Tibial artery (tissue), 4 donors: ENCODE data around the gene KCNQ1.

Experiments
- DNase-seq, 2 donors: peaks; one replicate each; pipeline ENCODE4 v3.0.0-alpha.2; 2019
- H3K27ac ChIP-seq, 2 donors: fragments of 200-600 bp; sonication (generic) in 1 of 2; 1 replicate in 1 of 2; 2 replicates in 1 of 2; pipeline ENCODE4 v1.5.1; 2018 to 2019; ENCODE audit warnings: mild to moderate bottlenecking in 1 of 2
- H3K27me3 ChIP-seq, 2 donors: fragments of 200-600 bp; sonication (generic) in 1 of 2; one replicate each; pipeline versions ENCODE4 v1.5.1 to v1.6.0; 2016 to 2019
- H3K36me3 ChIP-seq, 3 donors: fragments of 200-600 bp; sonication (generic) in 2 of 3; one replicate each; pipeline ENCODE4 v1.5.1; 2016 to 2019; ENCODE audit warnings: mild to moderate bottlenecking in 2 of 3
- H3K4me1 ChIP-seq, 4 donors: fragments of 200-600 bp; sonication (generic) in 2 of 4; 1 replicate in 3 of 4; 2 replicates in 1 of 4; pipeline ENCODE4 v1.5.1; 2016 to 2019
- H3K4me3 ChIP-seq, 2 donors: fragments of 200-600 bp; sonication (generic) in 1 of 2; 1 replicate in 1 of 2; 2 replicates in 1 of 2; pipeline ENCODE4 v1.5.1; 2018 to 2019; ENCODE audit warnings: mild to moderate bottlenecking in 2 of 2
- H3K9me3 ChIP-seq, 3 donors: fragments of 200-600 bp; sonication (generic) in 1 of 3; one replicate each; pipeline ENCODE4 v1.5.1; 2016 to 2019
- intact Hi-C: fragments of 100-400 bp; cut with DNase I; formaldehyde crosslinking; loops from one replicate; pipeline ENCODE4 v1.15.0; 2023; ENCODE audit warnings: low total_unique reads
- TF ChIP-seq, protein P1 (sequence below), 2 experiments: fragments of 200-600 bp in 1 of 2; fragments of 450-650 bp in 1 of 2; IDR thresholded peaks; one replicate each; pipeline ENCODE4 v1.5.1; 2017 to 2019; ENCODE audit warnings: antibody characterized with exemption in 2 of 2, mild to moderate bottlenecking in 1 of 2, moderate library complexity in 1 of 2

The KCNQ1 gene

DNA sequence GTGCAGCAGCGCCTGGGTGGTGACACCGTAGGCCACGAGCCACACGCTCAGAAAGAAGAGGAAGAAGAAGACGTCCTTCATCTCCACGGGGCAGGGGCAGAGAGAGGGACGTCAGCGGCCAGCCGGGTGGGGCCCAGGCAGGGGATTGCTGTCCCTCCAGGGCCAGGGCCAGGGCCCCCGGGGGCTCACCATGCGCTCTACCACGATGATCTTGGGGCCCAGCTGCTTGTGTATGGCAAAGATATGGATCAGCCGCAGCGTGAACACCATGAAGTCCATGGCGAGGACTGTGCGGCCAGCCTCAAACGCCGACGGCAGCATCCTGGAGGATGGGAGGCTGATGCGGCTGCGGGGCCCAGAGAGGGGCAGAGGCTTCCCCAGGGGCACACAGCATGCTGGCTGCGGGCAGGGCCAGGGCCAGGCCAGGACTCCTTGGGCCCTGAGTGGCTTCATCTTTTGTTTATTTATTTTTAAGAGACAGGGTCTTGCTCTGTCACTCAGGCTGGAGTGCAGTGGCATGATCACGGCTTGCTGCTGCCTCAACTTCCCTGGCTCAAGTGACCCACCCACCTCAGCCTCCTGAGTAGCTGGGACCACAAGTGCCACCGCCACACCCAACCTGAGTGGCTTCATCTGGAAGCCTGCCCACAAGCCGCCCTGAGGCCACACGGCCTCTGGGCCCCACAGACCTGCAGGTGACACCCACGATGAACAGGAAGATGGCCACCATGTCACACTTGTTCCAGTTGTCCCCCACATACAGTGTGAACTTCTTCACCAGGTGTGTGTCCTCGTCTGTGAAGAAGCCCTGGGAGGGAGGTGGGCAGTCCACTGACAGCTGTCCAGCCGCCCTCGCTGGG lies 33.1 kb upstream of the KCNQ1 start:
- Histone ChIP-seq H3K4me1 (no peaks in the 10 kb centered on the region), H3K27me3 (peaks cover 0 to 39% of the 10 kb centered on the region in 2 donors), H3K36me3 (no peaks in the 10 kb centered on the region), H3K27ac (no peak overlapping the region), H3K9me3 (no peaks in the 10 kb centered on the region), H3K4me3 (no peak overlapping the region)
- intact Hi-C loops = no loop called here
- DNase-seq = no peak
- TF ChIP-seq, protein P1, sequence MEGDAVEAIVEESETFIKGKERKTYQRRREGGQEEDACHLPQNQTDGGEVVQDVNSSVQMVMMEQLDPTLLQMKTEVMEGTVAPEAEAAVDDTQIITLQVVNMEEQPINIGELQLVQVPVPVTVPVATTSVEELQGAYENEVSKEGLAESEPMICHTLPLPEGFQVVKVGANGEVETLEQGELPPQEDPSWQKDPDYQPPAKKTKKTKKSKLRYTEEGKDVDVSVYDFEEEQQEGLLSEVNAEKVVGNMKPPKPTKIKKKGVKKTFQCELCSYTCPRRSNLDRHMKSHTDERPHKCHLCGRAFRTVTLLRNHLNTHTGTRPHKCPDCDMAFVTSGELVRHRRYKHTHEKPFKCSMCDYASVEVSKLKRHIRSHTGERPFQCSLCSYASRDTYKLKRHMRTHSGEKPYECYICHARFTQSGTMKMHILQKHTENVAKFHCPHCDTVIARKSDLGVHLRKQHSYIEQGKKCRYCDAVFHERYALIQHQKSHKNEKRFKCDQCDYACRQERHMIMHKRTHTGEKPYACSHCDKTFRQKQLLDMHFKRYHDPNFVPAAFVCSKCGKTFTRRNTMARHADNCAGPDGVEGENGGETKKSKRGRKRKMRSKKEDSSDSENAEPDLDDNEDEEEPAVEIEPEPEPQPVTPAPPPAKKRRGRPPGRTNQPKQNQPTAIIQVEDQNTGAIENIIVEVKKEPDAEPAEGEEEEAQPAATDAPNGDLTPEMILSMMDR (IDR thresholded peaks at IDR 0.05) = no peak

DNA sequence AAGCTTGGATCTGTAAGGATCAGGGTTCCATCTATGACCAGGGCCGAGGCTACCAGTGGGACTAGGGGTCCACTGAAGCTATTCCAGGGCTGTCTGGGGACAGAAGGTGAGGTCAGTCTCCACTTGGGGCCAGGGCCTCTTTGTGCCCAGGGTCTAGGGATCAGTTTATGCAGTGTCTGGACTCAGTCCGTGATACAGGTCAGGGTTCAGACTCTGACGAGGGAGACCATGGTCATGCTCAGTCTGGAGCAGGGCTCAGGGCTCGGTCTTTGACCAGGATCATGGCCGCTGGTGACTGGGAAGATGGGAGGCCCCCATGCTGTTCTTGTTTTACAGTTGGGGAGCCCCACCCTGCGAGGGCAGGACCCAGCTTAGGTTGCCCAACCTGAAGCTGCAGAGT lies 32.5 kb upstream of the KCNQ1 start:
- Histone ChIP-seq H3K4me1 (no peaks in the 10 kb centered on the region), H3K36me3 (no peaks in the 10 kb centered on the region), H3K9me3 (no peaks in the 10 kb centered on the region), H3K4me3 (no peak overlapping the region), H3K27ac (no peak overlapping the region), H3K27me3 (peaks cover 0 to 39% of the 10 kb centered on the region in 2 donors)
- DNase-seq = no peak
- intact Hi-C loops = no loop called here
- TF ChIP-seq, protein P1 (IDR thresholded peaks at IDR 0.05) = no peak

DNA sequence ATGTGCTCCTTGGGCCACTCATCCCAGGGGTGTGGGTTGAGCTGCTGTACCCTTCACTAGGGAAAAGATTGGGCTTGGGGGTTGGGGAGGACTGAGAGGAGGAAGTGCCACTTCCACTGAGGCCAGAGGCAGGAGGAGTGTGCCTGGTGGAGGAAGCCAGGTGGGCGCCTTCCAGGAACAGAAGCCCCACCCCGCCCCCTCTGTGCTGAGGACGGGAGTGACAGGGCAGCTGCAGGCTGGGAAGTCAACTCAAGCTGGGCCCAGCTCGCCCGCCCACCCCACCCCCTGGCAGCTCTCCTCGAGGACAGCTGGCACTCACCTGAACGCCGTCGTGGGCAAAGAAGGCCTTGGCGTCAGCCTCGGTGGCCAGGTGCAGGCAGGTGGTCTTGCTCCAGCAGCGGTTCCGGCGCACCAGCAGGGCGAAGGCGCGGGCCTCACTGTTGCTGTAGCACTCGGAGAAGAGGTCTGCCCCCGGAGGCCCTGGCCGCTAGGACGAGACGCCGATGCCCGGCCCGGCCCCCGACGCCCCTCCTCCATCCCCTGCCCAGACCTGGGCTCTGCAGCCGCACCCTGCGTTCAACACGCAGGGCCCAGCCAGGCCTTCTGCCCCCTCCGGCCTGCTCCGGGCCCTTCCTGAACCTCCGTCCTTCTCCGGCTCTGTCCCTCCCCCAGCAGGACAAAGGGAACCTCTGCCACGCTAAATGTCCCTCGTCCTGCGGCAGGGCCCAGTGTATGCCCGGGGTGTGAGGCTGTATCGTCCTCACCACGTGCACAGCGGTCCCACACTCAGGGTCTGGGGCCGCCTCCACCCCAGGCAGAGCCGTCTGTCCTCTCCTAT lies 30.8 kb upstream of the KCNQ1 start:
- no peak for DNase-seq
- Histone ChIP-seq H3K9me3 (no peaks in the 10 kb centered on the region), H3K36me3 (no peaks in the 10 kb centered on the region), H3K27ac (no peak overlapping the region), H3K4me3 (no peak overlapping the region), H3K27me3 (peaks cover 0 to 32% of the 10 kb centered on the region in 2 donors), H3K4me1 (no peaks in the 10 kb centered on the region)
- TF ChIP-seq, protein P1 (IDR thresholded peaks at IDR 0.05) = no peak
- intact Hi-C loops = no loop called here

DNA sequence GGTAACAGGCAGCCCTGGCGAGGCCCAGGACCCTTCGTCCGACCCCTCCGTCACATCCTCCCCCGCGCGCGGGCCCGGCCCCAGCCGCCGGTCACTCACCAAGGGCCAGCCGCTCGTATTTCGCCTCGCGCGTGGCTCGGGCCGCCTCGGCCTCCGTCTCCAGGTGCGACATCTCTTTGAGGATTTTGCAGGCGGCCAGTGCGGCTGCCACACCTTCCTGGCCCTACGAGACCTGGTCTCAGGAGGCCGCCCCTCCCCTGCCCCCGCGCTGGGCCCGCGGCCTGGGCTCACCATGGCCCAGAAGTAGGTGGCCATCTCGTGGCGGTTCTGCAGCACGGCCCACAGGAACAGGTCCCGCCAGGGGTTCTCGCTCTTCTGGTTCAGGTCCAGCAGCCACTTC lies 30.2 kb upstream of the KCNQ1 start:
- H3K36me3 ChIP-seq = no peaks in the 10 kb centered on the region
- H3K27ac ChIP-seq = no peak overlapping the region
- DNase-seq = no peak
- TF ChIP-seq, protein P1 (IDR thresholded peaks at IDR 0.05) = no peak
- intact Hi-C loops = no loop called here
- H3K9me3 ChIP-seq = no peaks in the 10 kb centered on the region
- no peak overlapping the region for H3K4me3 ChIP-seq
- H3K4me1 ChIP-seq = peaks cover 0 to 1% (median 0%) of the 10 kb centered on the region in 4 donors
- H3K27me3 ChIP-seq = peaks cover 0 to 28% of the 10 kb centered on the region in 2 donors

DNA sequence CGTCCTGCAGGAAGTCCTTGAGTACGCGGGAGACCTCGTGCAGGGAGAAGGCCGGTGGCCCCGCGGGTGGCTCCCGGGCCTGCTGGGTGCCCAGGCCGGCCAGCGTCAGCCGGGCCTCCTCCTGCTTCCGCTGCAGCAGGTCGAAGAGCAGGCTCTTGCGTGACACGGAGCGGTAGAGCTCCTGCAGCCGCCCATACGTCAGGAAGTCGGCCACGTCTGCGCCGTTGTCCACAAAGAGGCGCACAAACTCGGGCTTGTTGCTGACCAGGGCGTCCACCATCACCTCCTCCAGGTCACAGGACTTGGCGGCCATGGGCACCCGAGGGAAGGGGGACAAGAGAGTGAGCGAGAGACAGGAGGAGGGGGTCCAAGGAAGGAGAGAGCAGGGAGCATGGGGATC lies 29.6 kb upstream of the KCNQ1 start:
- Histone ChIP-seq H3K27me3 (peaks cover 0 to 22% of the 10 kb centered on the region in 2 donors), H3K4me1 (peaks cover 0 to 4% (median under 1%) of the 10 kb centered on the region in 4 donors), H3K4me3 (no peak overlapping the region), H3K9me3 (no peaks in the 10 kb centered on the region), H3K27ac (no peak overlapping the region), H3K36me3 (no peaks in the 10 kb centered on the region)
- TF ChIP-seq, protein P1 (IDR thresholded peaks at IDR 0.05) = no peak
- intact Hi-C loops = no loop called here
- DNase-seq = no peak
